ENCODE measurements around the gene CALD1. TPM values are rescaled to one million over a fixed set of nuclear protein-coding genes. Genes with fewer than 3 reads are reported as not detected.

Gene CALD1
- total RNA-seq, 1 experiment from 2014 or later: 107 TPM

GRCh38 chr7:134785842-134786241, 6.4 kb downstream of the CALD1 start:
- no peaks in the 10 kb centered on the region for H3K9me3 ChIP-seq (ENCODE audit: control insufficient read depth, low read depth, low read length)
- peaks cover 44% of the 10 kb centered on the region; the same call in 1 of the 2 replicates for H3K79me2 ChIP-seq (ENCODE audit: insufficient read depth, low read length)
- no peak overlapping the region for H2AK5ac ChIP-seq (ENCODE audit: insufficient read length, low read length)
- no peak overlapping the region for H2AFZ ChIP-seq (ENCODE audit: low read length)
- H3T11ph ChIP-seq (ENCODE audit: low read length): no peak overlapping the region
- H3K4me3 Mint-ChIP-seq: no peak overlapping the region
- H3K4me1 Mint-ChIP-seq: peaks cover 28 to 48% of the 10 kb centered on the region in 2 experiments
- H4K20me1 ChIP-seq (ENCODE audit: control insufficient read depth, insufficient read depth, insufficient read length): no peaks in the 10 kb centered on the region
- no peak overlapping the region for H2BK20ac ChIP-seq (ENCODE audit: low read depth, low read length, poor library complexity, severe bottlenecking)
- no peak overlapping the region for H3K27ac Mint-ChIP-seq
- H3K9me3 Mint-ChIP-seq: no peaks in the 10 kb centered on the region
- no peak overlapping the region for H3K56ac ChIP-seq (ENCODE audit: insufficient read length, low read depth, low read length)
- no peak for TF ChIP-seq CTCF (conservative IDR thresholded peaks at IDR 0.05)
- H3K27me3 Mint-ChIP-seq (ENCODE audit: low read depth): no peaks in the 10 kb centered on the region
- no peak overlapping the region for H3K27ac ChIP-seq (ENCODE audit: insufficient read length, low read depth, low read length)
- H3K14ac ChIP-seq (ENCODE audit: insufficient read depth, low read length): no peak overlapping the region
- H3K4me1 ChIP-seq (ENCODE audit: insufficient read depth, low read length): peaks cover 2% of the 10 kb centered on the region; the same call in 1 of the 2 replicates
- DNase-seq: no peak
- no peaks in the 10 kb centered on the region for H3K27me3 ChIP-seq (ENCODE audit: insufficient read depth, low read length)
- H3K4me2 ChIP-seq (ENCODE audit: insufficient read depth, insufficient read length, low read length): no peak overlapping the region
- H4K8ac ChIP-seq (replicated peaks; ENCODE audit: insufficient read length, low read depth, low read length): no peak overlapping the region
- peaks cover 0 to 6% (median 3%) of the 10 kb centered on the region in 3 experiments; a peak in 1 of 7 replicates for H3K36me3 Mint-ChIP-seq (ENCODE audit: insufficient read depth in 1 of 3, low read depth in 3 of 3)
- no peak overlapping the region for H4K91ac ChIP-seq (ENCODE audit: insufficient read length, low read depth, low read length)
- H2BK15ac ChIP-seq (ENCODE audit: low read depth, low read length): no peak overlapping the region
- no peaks in the 10 kb centered on the region for H3K23me2 ChIP-seq (ENCODE audit: insufficient read length, low read depth, low read length, poor library complexity, severe bottlenecking)
- no peak overlapping the region for H3K23ac ChIP-seq (ENCODE audit: insufficient read length, low read depth, low read length)
- H4K5ac ChIP-seq (ENCODE audit: insufficient read length, low read depth, low read length): no peak overlapping the region
- no peak overlapping the region for H3K18ac ChIP-seq (ENCODE audit: insufficient read length, low read depth, low read length)
- peaks cover 4% of the 10 kb centered on the region for H3K79me1 ChIP-seq (ENCODE audit: insufficient read depth, low read depth, low read length, poor library complexity, severe bottlenecking)
- H3K4ac ChIP-seq (ENCODE audit: low read depth, low read length): no peak overlapping the region
- H3K9ac ChIP-seq (ENCODE audit: extremely low read depth, insufficient read length, low read length): no peak overlapping the region
- H2BK5ac ChIP-seq (ENCODE audit: insufficient read length, low read length): no peak overlapping the region
- no peak overlapping the region for H2BK120ac ChIP-seq (ENCODE audit: low read depth, low read length, poor library complexity, severe bottlenecking)
- no peak overlapping the region for H2BK12ac ChIP-seq (ENCODE audit: insufficient read length, low read depth, low read length)

All from H9 (cell line).